ENCODE results near the gene ATP7B.

The ATP7B gene

GRCh38 chr13:51950722-51951121, 60.5 kb downstream of the ATP7B start:
- DNase-seq = no peak

DNA sequence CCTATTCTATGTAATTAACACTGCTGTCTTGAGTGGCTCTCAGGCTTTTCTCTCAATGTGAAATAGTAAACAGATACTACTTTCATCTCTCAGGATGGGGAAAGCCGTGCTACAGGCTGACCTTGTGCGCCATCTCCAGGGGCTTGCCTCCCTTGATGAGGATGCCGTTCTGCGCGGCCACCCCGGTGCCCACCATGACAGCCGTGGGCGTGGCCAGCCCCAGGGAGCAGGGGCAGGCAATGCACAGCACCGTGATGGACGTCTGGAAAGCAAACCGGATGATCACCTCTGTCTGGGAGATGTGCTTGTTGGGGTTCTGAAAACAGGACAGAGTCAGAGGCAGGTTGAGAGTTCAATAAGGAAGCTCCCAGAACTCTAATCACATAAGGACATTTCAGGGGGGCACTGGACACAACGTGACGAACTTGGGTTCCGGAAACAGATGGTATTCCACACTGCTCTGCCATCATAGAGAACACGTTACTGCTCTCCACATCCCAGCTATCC, 65.0 kb downstream of the ATP7B start:
- DNase-seq = no peak

- DNase-seq = no peak
These were observed 66.1 kb downstream of the ATP7B start for GRCh38 chr13:51945149-51945548.

DNA sequence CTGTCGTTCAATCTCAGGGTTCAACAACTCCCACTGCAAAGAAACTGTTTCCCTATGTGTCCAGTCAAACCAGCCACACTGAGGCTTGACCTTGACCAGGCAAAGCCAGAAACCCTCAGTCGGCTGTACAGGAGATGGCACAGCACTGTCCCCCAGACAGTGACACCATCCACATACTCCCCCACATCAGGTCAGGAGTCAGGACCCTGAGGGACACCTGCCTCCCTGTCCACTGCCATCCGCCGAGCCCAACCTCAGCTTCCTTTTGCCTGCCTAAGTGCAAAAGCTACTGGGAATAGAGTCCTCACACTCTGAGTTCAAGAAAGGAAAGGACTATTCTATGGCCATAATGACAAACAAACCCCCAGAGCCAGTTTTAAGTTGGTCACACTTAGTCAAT, 66.8 kb downstream of the ATP7B start:
- no peak for DNase-seq

DNA sequence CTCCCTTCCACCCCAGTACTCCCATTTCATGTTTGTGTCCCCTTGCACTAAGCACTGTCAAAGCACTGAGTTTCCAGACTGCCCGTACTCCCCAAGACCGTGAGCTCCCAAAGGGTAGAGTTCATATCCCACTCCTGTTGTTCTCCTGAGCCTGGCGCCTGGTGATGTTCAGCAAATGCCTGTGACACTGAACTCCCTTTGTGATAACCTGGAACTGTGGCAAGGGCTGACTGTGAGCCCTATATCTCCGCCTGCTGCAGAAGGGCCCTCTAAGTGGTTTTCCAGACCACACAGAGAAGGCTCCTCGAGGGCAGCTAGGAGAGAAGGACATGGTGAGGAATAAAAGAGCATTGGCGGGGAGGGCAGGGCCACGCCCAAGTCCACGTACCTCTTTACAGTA, 67.5 kb downstream of the ATP7B start:
- no peak for DNase-seq

DNA sequence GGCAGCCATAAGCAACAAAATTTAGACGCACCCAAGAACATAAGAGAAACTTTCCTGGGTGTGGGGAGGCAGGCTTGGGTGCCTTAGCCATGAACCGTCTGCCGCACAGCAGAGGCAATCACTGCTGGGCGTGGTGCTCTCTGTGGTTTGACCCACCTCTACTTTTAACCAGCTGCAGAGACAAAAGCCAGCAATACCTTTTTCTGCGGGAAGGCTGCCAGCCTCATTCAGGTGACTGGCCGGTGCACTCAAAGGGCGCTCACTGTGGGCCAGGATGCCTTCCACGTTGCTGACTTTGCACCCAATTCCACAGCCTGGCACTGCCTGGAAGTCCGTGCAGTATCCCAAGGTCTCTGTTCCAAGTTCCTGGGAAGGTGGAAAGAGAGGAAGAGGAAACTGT, 69.1 kb downstream of the ATP7B start:
- no peak for DNase-seq

DNA sequence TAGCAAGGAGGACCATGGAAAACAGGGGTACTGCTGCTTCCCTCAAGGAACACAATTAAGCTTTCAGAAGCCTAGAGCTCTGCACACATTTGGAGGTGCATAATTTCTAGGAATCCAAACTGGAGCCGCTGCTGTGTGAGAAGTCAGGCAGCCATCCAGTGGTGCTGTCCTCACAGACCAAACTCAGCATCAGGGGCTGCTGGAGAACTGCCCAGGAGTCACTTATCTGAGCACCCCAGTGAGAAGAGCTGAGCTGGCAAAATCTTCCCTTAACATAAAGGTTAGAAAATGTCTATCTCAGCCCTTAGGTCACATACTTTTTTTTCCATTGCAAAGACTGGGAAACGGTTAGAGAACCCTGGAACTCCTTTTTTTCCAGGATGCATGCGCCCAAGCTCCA, 72.8 kb downstream of the ATP7B start:
- no peak for DNase-seq

GRCh38 chr13:51937320-51938290, 73.6 kb downstream of the ATP7B start:
- DNase-seq = no peak

DNA sequence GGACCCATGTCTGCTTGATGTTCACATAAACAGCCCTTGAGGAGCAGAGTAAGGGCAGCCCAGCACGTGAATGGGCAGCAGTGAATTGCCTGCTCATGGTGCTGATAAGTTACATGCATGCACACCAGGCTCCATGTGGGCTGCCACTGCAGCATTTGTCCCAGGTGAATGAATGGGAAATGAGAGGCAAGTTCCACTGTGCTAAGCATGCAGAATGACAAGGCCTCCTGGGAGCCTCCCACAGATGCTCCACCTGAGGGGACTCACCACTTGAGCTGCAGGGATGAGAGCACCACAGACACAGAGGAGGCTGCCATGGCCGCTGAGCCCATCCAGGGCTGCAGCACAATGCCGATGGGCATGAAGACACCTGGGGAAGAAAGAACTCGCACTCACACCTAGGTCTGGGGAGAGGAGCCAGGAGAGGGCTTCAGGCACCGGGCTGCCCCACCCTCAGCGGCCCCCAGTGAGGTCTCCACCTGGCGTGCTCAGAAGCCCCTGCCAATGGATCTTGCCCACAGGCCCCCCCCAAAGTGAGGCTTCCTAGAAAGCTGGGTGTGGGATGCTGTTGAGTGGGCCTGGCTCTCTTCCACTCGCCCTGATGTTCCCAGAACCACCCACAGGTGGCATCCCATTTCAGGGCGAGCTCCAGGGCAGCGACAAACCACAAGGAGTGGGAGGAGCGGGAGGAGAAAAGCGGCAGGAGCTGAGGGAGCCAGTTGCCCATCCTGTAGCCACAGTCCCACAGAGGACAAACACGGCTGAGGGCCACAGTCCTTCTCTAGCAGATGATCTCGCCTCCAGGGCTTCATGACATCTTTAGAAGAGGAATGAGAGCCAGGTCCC, 75.7 kb downstream of the ATP7B start:
- DNase-seq = no peak

DNA sequence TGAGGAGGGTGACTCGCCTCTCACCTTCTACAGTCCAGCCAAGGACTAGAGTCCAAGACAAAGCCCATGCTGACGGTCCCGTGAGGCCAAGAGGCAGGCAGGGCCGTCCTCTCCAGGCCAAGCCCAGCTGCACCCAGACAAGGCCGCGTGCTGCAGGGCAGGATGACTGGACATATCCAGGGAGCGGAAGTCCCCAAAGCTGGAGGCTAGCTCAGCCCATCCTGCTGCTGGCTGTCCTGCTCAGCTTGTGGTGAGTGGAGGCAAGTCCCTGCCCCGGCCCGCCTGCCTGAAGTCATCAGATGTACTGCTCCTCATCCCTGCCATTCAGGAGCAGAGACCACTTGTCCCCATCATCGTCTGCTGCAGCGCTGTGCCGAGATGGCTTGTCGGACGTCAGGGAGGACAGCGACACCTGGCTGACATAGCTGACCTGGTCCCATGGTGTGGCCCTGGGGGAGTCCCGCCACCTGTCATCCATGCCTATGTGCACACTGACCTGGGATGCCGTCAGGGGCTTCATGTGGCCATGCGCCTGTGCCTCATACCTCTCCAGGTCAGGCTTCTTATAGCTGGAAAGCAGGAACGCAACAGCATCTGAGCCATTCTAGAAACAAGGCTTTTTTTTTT, 76.7 kb downstream of the ATP7B start:
- DNase-seq = no peak

GRCh38 chr13:51933466-51934058, 77.7 kb downstream of the ATP7B start:
- no peak for DNase-seq

GRCh38 chr13:51932231-51932630, 79.0 kb downstream of the ATP7B start:
- no peak for DNase-seq

DNA sequence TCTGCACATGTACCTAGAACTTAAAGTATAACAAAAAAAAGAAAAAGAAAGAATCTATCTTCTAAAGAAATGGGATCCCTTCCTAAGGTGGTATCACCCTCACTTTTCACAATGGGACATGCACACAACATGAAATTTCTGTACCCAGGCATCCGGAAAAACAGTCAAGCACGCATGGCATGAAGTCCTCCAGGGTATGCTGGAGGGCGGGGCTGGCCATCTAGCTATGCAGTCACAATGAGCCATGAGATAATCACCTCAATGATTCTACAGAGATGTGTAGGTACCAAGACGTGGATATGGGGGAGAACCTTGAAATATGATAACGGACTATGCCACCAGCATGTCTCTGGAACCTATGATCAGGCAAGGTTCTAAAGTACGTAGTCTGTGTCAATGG, 79.6 kb downstream of the ATP7B start:
- DNase-seq = no peak

GRCh38 chr13:51929699-51930098, 81.6 kb downstream of the ATP7B start:
- DNase-seq = no peak

DNA sequence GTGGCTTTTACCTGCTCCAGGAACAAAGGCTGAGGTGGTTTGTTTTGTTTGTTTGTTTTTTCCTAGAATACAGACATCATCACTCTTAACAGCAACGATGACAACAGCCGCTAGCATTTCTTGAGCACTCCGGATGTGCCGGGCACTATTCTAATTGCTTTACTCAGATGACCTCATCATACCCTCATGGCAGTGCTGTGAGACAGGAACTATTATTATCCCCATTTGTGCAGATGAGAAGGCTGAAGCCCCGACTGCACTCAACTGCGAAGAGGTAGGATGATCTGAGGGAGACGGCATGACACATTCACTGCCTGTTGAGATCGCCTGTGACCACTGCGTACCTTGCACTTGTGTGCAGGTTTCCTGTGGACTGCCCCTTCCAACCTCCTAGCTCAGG, 83.0 kb downstream of the ATP7B start:
- no peak for DNase-seq

DNA sequence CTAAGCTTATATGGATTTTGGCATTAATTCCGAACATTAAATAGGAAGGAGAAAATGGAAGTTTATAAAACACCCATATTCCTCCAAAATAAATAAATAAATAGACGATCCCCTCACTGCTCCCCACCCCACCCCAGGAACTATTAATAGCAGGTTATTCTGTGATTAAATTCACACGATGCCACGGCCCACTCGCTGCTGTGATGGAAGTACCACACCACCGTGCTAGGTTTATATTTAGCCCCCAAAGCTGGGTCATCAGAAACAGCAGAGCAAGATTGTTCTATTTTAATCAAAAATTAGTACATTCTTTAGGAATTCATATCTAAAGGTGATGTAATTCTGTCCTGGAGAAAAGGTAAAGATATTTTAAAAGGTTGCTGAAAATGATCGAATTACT, 84.1 kb downstream of the ATP7B start:
- DNase-seq = peak in 1 of 51 donors; percentile 17

DNA sequence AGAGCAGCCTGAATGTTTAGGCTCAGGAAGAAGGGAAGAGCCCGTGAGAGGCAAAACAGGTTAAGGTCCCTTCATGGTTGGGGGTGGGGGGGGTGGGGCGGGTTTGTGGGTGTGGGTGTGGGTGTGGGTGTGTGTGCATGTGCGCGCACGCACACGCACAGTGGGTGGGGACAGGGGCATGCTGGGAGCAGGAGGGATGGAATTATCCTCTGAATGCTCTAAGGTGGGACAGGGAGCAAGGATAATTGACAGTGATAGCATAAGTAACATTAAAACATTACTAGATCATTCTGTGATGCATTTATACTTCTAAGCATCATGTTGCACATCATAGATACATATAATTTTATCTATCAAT, 84.7 kb downstream of the ATP7B start:
- no peak for DNase-seq

GRCh38 chr13:51925865-51926527, 85.3 kb downstream of the ATP7B start:
- DNase-seq = no peak

GRCh38 chr13:51924756-51925544, 86.3 kb downstream of the ATP7B start:
- no peak for DNase-seq

DNA sequence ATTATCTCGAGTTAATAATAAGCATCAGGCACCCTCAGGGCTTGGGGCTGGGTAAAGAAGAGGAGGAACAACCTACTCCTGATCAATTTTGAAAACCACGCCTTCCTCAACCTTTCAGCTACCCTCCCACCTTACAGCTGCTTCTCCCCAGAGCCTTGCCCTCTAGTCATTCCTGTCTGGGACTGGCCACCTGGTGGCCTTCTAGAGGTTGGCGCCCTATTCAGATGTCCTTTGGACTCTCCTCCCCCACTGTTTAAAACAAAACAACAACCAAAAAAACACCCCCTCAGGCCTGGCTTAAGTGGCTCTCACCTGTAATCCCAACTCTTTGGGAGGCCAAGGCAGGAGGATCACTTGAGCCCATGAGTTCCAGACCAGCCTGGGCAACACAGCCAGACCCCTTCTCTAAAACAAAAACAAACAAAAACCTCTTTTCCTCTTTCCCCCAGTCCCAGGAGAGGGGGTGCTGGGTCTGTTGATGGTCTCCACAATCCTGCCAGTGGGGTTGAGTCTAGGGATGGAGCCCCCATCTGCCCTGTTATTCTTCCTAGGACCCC, 87.2 kb downstream of the ATP7B start:
- DNase-seq = no peak
